Hematopoietic multipotent progenitor cell treated with erythropoietin and hydrocortisone succinate and interleukin-3 and kit ligand, for 6 days (in vitro differentiated cells): ENCODE data around the gene NCOR1.

ENCODE experiments used
- DNase-seq: peaks from one replicate; pipeline ENCODE4 v3.0.0-alpha.2; 2015

NCOR1 gene

DNA sequence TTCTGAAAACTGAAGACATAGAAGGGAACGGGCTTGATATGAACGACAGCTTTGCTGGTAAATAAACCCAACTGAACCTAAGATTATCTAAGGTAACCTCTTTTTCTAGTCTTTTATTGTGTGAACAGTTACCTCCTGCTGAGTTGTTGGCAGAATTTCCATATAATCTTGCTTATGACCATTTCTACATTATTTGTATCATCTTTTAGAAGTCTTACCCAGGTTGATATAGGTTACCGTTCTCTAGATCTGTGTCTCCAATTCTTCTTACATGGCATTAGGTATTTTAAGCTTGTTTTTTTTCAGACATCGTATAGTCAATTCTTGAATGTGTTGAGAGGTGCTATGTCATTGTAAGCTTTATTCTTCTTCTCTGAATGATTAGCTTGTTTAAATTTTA lies 191.5 kb downstream of the NCOR1 start:
- no peak for DNase-seq

GRCh38 chr17:16019347-16019746 lies 196.0 kb downstream of the NCOR1 start:
- DNase-seq = no peak

- no peak for DNase-seq
Observed at GRCh38 chr17:16013943-16014407, 201.4 kb downstream of the NCOR1 start.

DNA sequence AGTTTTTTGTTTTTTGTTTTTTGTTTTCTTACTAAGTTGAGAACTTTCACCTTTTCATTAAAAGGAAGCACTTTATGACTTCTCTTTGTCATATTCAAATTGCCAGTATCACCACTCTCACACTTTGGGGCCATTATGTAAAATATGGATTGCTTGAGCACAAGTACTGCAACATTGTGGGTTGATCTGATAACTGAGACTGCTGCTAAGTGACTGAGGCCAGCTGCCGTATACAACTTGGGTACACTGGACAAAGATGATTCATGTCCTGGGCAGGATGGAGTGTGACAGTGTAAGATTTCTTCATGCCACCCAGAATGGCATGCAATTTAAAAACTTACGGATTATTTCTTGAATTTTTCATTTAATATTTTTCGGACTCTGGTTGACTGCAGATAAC lies 207.9 kb downstream of the NCOR1 start:
- DNase-seq = no peak

DNA sequence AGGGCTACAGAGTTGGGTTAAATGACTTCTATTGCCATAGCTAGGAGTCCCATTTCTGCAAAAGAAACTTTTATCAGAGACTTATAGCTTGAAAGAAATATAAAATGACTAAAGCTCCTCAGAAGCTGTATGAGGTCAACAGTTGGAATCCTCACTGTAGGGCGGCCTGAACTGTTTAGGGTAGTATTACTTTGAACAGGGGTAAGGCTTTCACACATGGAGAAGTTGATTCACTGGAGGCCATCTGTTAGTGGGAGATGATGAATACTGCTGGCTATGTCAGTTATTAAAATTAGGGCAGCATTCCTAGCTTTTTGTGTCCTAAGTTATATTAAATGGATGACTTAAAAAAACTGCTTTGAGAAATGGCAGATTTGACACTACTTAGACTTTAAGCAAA lies 209.7 kb downstream of the NCOR1 start:
- DNase-seq = no peak

- no peak for DNase-seq
Observed at GRCh38 chr17:16003841-16004240, 211.5 kb downstream of the NCOR1 start.

GRCh38 chr17:16002708-16003260 lies 212.6 kb downstream of the NCOR1 start:
- no peak for DNase-seq

- peak; percentile 27 for DNase-seq
Observed at GRCh38 chr17:16001226-16001897, 214.0 kb downstream of the NCOR1 start.

GRCh38 chr17:15999974-16000827 lies 215.1 kb downstream of the NCOR1 start:
- DNase-seq = peak; percentile 52

DNA sequence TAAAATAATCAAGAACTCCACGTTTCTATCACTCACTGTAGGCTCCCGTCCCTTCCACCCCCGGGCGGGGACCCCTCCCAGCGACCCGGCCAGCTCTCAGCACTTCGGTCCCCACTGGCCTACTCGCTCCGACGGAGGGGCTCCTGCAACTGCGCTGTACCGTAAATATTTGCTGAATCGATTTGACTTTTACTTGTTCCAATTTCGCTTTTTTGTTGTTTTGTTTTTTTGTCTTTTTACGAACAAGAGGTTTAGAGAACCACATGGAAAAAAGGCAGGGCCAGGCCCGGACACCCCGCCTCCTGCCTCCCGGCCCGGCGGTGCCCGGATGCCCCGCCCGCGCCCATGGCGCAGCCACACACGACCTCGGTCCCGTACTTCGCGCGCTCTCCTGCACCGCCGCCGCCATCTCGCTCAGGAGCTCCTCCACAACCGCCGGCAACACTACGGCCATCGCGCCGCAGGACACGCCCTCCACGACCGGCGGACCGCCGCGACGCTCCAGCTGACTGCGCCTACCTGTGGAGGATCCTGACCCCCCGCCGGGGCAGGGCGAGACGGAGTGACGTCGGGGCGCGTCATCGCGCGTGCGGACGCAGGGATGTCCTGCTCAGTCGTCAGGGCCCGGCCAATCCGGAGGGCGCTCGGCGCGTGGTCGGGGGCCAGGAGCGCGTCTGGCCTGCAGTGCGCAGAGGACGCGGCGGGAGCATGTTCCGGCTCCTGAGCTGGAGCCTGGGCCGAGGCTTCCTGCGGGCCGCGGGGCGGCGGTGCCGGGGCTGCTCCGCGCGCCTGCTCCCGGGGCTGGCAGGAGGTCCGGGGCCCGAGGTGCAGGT lies 216.0 kb downstream of the NCOR1 start, which contains the start of the genes TTC19 and ZSWIM7:
TTC19 (plus strand) TSS at position 684 of the 833 bp plus-strand sequence; CDS start at position 709, 25 bp downstream.
ZSWIM7 (minus strand) TSS at position 564 of the 833 bp plus-strand sequence; CDS start at position 454, 110 bp downstream.
- DNase-seq = peak; percentile 95

DNA sequence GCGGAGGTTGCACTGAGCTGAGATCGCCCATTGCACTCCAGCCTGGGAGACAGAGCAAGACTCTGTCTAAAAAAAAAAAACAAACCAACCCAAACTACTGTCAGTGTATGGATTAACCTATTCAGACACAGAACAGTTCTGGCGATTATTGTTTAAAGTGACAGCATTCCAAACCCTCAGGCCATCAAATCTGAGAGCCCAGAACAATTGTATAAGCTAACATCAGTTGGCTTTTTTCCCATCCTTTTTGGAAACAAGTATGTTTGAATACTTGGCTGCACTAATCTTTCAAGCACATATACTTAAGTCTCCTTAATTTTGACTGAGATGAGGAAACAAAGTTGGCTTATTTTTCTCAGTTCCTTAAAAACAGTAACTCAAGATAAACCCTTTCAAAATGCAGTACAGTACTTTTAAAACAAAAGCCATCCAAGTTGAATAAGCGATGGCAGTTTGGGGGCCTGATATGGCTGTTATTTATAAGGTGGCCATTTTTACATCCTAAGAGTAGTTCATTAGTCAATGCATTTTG lies 217.2 kb downstream of the NCOR1 start:
- DNase-seq = no peak

- no peak for DNase-seq
Observed at GRCh38 chr17:15996322-15996721, 219.0 kb downstream of the NCOR1 start.

GRCh38 chr17:15981646-15982580 lies 233.4 kb downstream of the NCOR1 start:
- peak; percentile 71 for DNase-seq

DNA sequence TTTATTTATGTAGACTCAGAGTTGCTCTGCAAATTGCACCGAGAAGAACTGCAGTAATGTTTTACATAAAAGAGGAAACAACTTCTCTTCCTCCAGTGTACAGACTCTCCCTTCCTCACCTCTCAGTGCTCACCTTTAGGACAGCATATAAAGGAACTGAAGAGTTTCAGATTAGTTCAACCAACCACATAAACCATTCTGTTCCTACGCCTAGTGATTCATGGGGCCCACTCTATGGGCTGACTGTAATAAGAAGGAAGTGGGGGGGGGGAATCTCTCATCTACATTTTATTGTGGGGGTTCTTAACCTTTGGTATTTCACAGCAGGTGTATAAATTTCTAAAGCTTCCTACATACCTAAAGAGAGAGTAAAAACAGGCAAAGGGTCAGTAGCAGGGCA lies 234.1 kb downstream of the NCOR1 start:
- DNase-seq = peak; percentile 56
